ENCODE results near the gene TFCP2L1.

- TF ChIP-seq CTCF (tag by site-specific recombination; IDR thresholded peaks at IDR 0.05) (no peak), ZNF621 (tag by site-specific recombination; IDR thresholded peaks at IDR 0.05) (no peak), ZNF274 (IDR thresholded peaks at IDR 0.05; ENCODE audit: low read length) (no peak), ZNF274 (tag by site-specific recombination; IDR thresholded peaks at IDR 0.05; ENCODE audit: borderline replicate concordance) (no peak), KLF16 (tag by site-specific recombination; IDR thresholded peaks at IDR 0.05) (no peak), ZNF311 (tag by site-specific recombination; IDR thresholded peaks at IDR 0.05; ENCODE audit: borderline replicate concordance) (no peak), SETDB1 (IDR thresholded peaks at IDR 0.05; ENCODE audit: insufficient read length, low read length) (no peak), ZBTB20 (tag by site-specific recombination; IDR thresholded peaks at IDR 0.05) (no peak), TCF7L2 (IDR thresholded peaks at IDR 0.05; ENCODE audit: borderline replicate concordance, low read depth, low read length) (no peak), ZBTB21 (tag by site-specific recombination; IDR thresholded peaks at IDR 0.05) (no peak)
- TF ChIP-seq, protein P1, sequence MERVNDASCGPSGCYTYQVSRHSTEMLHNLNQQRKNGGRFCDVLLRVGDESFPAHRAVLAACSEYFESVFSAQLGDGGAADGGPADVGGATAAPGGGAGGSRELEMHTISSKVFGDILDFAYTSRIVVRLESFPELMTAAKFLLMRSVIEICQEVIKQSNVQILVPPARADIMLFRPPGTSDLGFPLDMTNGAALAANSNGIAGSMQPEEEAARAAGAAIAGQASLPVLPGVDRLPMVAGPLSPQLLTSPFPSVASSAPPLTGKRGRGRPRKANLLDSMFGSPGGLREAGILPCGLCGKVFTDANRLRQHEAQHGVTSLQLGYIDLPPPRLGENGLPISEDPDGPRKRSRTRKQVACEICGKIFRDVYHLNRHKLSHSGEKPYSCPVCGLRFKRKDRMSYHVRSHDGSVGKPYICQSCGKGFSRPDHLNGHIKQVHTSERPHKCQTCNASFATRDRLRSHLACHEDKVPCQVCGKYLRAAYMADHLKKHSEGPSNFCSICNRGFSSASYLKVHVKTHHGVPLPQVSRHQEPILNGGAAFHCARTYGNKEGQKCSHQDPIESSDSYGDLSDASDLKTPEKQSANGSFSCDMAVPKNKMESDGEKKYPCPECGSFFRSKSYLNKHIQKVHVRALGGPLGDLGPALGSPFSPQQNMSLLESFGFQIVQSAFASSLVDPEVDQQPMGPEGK (tag by site-specific recombination; IDR thresholded peaks at IDR 0.05): no peak
- TF ChIP-seq, protein P2, sequence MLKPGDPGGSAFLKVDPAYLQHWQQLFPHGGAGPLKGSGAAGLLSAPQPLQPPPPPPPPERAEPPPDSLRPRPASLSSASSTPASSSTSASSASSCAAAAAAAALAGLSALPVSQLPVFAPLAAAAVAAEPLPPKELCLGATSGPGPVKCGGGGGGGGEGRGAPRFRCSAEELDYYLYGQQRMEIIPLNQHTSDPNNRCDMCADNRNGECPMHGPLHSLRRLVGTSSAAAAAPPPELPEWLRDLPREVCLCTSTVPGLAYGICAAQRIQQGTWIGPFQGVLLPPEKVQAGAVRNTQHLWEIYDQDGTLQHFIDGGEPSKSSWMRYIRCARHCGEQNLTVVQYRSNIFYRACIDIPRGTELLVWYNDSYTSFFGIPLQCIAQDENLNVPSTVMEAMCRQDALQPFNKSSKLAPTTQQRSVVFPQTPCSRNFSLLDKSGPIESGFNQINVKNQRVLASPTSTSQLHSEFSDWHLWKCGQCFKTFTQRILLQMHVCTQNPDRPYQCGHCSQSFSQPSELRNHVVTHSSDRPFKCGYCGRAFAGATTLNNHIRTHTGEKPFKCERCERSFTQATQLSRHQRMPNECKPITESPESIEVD (tag by site-specific recombination; IDR thresholded peaks at IDR 0.05): no peak
These were observed 113.3 kb downstream of the TFCP2L1 start for GRCh38 chr2:121171625-121172119.
